ENCODE results near the gene FAHD2A.
"Not testable (repeated sequence)": the region's sequence is repeated elsewhere in the genome, so short reads cannot be mapped to it uniquely, and the experiment has no call there.

FAHD2A gene

GRCh38 chr2:95376311-95377215, 25.9 kb upstream of the FAHD2A start:
- no peak for DNase-seq

- DNase-seq = no peak
Observed at GRCh38 chr2:95377216-95378123, 25.0 kb upstream of the FAHD2A start.

- not testable (repeated sequence) for DNase-seq
Observed at GRCh38 chr2:95378281-95378680, 24.2 kb upstream of the FAHD2A start.

- DNase-seq = no peak
Observed at GRCh38 chr2:95379371-95379831, 23.1 kb upstream of the FAHD2A start.

- DNase-seq = no peak
Observed at GRCh38 chr2:95380280-95380679, 22.2 kb upstream of the FAHD2A start.

GRCh38 chr2:95380731-95381130, 21.8 kb upstream of the FAHD2A start:
- DNase-seq = no peak

GRCh38 chr2:95381212-95382191, 21.0 kb upstream of the FAHD2A start:
- no peak for DNase-seq

GRCh38 chr2:95382192-95382591, 20.3 kb upstream of the FAHD2A start:
- no peak for DNase-seq

- DNase-seq = no peak
Observed at GRCh38 chr2:95382686-95383634, 19.5 kb upstream of the FAHD2A start.

GRCh38 chr2:95383635-95384027, 18.9 kb upstream of the FAHD2A start:
- DNase-seq = no peak

GRCh38 chr2:95384854-95385569, 17.5 kb upstream of the FAHD2A start:
- no peak for DNase-seq

- no peak for DNase-seq
Observed at GRCh38 chr2:95385570-95385984, 16.9 kb upstream of the FAHD2A start.

GRCh38 chr2:95386031-95386430, 16.5 kb upstream of the FAHD2A start:
- DNase-seq = no peak

- no peak for DNase-seq
Observed at GRCh38 chr2:95387358-95387757, 15.2 kb upstream of the FAHD2A start.

GRCh38 chr2:95388091-95388692, 14.3 kb upstream of the FAHD2A start:
- no peak for DNase-seq

GRCh38 chr2:95388856-95389244, 13.7 kb upstream of the FAHD2A start:
- DNase-seq = no peak

- no peak for DNase-seq
Observed at GRCh38 chr2:95389245-95390119, 13.0 kb upstream of the FAHD2A start.

GRCh38 chr2:95390272-95390880, 12.1 kb upstream of the FAHD2A start:
- DNase-seq = no peak
